Caco-2 (cell line): Measurements from ENCODE around the gene CLCA1. TPM values are rescaled to one million over a fixed set of nuclear protein-coding genes. Genes with fewer than 3 reads are reported as not detected.

ENCODE experiments used
- BruUV-seq: library from RNA; stranded (reverse); fragments of 400-500 nt; replicated peaks from 2 replicates; lab custom pipeline; 2021; lab: Mats Ljungman, UMichigan
- CTCF ChIA-PET: fragments of 300-600 bp; sonication (Branson Sonifier 250); formaldehyde crosslinking; loops from one replicate; lab custom pipeline; 2022; ENCODE audit warnings: antibody characterized with exemption; lab: Charles Lee
- POLR2A ChIA-PET: fragments of 300-600 bp; sonication (Branson Sonifier 250); formaldehyde crosslinking; loops from one replicate; lab custom pipeline; 2022; ENCODE audit warnings: antibody characterized with exemption; lab: Charles Lee
- DNase-seq, 2 experiments: peaks; one replicate each; pipeline versions ENCODE4 v3.0.0 to v3.0.0-alpha.2; 2020 to 2022
- H3K27me3 ChIP-seq: replicated peaks from 2 replicates; pipeline ENCODE4 v1.6.0; 2011; ENCODE audit warnings: low read length; ENCODE audit not compliant: control insufficient read depth, insufficient read depth
- H3K36me3 ChIP-seq: 2 replicates; pipeline ENCODE4 v1.5.1; 2011; ENCODE audit warnings: low read length; ENCODE audit not compliant: control insufficient read depth, insufficient read depth
- H3K4me1 ChIP-seq: fragments of 250-450 bp; sonication (Bioruptor Pico); 2 replicates; pipeline ENCODE4 v1.5.1; 2020; ENCODE audit warnings: mild to moderate bottlenecking
- H3K4me3 ChIP-seq: 2 replicates; pipeline ENCODE4 v1.5.1; 2011; ENCODE audit warnings: low read depth, mild to moderate bottlenecking, control low read depth, low read length
- H3K9me3 ChIP-seq: fragments of 250-450 bp; sonication (Bioruptor Pico); 2 replicates; pipeline ENCODE4 v1.5.1; 2020; ENCODE audit warnings: mild to moderate bottlenecking, moderate library complexity
- H3K27ac Mint-ChIP-seq: one replicate; pipeline ENCODE4 v1.8.0; 2022; ENCODE audit warnings: mixed read lengths; ENCODE audit not compliant: unreplicated experiment
- H3K27me3 Mint-ChIP-seq: one replicate; pipeline ENCODE4 v1.8.0; 2022; ENCODE audit warnings: mixed read lengths; ENCODE audit not compliant: insufficient read depth, unreplicated experiment
- H3K36me3 Mint-ChIP-seq: one replicate; pipeline ENCODE4 v1.8.0; 2022; ENCODE audit warnings: mild to moderate bottlenecking, mixed read lengths; ENCODE audit not compliant: insufficient read depth, unreplicated experiment
- H3K4me1 Mint-ChIP-seq: one replicate; pipeline ENCODE4 v1.8.0; 2022; ENCODE audit warnings: low read depth, mixed read lengths; ENCODE audit not compliant: unreplicated experiment
- H3K4me3 Mint-ChIP-seq: one replicate; pipeline ENCODE4 v1.8.0; 2022; ENCODE audit warnings: mild to moderate bottlenecking, moderate library complexity, mixed read lengths; ENCODE audit not compliant: unreplicated experiment
- H3K9me3 Mint-ChIP-seq: one replicate; pipeline ENCODE4 v1.8.0; 2022; ENCODE audit warnings: mixed read lengths; ENCODE audit not compliant: unreplicated experiment
- CTCF ChIP-seq, 2 experiments: fragments of 200-600 bp in 1 of 2; IDR thresholded peaks; 1 replicate in 1 of 2; 2 replicates in 1 of 2; pipeline versions ENCODE4 v1.5.1 to v1.8.0; 2011 to 2022; ENCODE audit warnings: antibody characterized with exemption in 1 of 2, control low read depth in 1 of 2, inconsistent platforms in 1 of 2, low read depth in 1 of 2, low read length in 1 of 2, mild to moderate bottlenecking in 1 of 2, moderate library complexity in 1 of 2; ENCODE audit not compliant: insufficient read depth in 1 of 2, severe bottlenecking in 1 of 2, unreplicated experiment in 1 of 2
- intact Hi-C: fragments of 100-400 bp; cut with micrococcal nuclease; formaldehyde crosslinking; loops from one replicate; pipeline ENCODE4 v1.10.0; 2022; ENCODE audit not compliant: unreplicated experiment
- total RNA-seq: library from RNA; stranded (reverse); gene quantifications from 2 replicates; pipeline ENCODE4 v1.2.3, GENCODE V29; 2022

CLCA1 gene
- total RNA-seq, 1 experiment from 2014 or later = not detected

DNA sequence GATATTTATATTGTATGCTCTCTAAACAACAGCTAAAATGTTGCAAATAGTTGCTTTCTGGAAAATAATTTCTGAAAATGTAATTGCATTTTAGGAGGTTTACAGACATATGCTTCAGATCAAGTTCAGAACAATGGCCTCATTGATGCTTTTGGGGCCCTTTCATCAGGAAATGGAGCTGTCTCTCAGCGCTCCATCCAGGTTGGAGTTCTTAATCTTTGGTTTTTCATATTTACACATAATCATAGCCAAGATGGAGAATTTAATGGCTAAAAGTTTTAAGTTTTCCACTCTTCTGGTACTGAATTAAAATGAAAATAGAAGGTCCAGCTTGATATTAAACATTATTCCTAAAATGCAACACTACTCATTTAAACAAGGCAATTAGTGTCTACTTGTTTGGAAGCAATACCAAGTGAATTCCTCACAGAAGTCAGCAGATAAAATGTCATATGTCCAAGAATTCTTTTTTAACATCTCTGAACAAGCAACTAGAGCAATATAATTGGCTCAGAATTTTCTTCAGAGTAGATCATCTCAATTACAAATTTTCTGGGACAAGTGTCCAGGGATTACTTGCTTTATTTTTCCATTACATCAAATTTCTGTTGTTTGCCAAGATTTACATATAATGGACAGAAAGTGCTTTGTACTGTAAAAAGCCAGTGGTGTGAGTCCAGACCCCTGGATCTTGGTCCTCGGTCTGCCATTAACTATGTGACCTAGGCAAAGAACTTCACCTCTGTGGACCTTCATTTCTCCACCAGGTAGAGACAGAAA lies 22.6 kb downstream of the CLCA1 start:
- no peaks in the 10 kb centered on the region for H3K4me1 Mint-ChIP-seq
- H3K9me3 Mint-ChIP-seq = no peaks in the 10 kb centered on the region
- no peaks in the 10 kb centered on the region for H3K27me3 ChIP-seq
- no TSS peak for BruUV-seq
- no peak overlapping the region for H3K27ac Mint-ChIP-seq
- no peaks in the 10 kb centered on the region for H3K27me3 Mint-ChIP-seq
- no peak overlapping the region for H3K4me3 Mint-ChIP-seq
- H3K4me1 ChIP-seq = no peaks in the 10 kb centered on the region
- H3K4me3 ChIP-seq = no peak overlapping the region
- ChIA-PET CTCF (no interaction called here), POLR2A (no interaction called here)
- no peaks in the 10 kb centered on the region for H3K36me3 Mint-ChIP-seq
- TF ChIP-seq CTCF (IDR thresholded peaks at IDR 0.05; ENCODE audit: insufficient read depth in 1 of 2, low read depth in 1 of 2, low read length in 1 of 2, severe bottlenecking in 1 of 2, unreplicated experiment in 1 of 2) = no peak
- intact Hi-C loops = no loop called here
- no peak for DNase-seq
- no peaks in the 10 kb centered on the region for H3K36me3 ChIP-seq
- no peaks in the 10 kb centered on the region for H3K9me3 ChIP-seq

GRCh38 chr1:86498281-86498680 lies 29.6 kb downstream of the CLCA1 start:
- H3K27me3 Mint-ChIP-seq = no peaks in the 10 kb centered on the region
- no peak overlapping the region for H3K4me3 Mint-ChIP-seq
- no peak overlapping the region for H3K4me3 ChIP-seq
- no TSS peak for BruUV-seq
- TF ChIP-seq CTCF (IDR thresholded peaks at IDR 0.05; ENCODE audit: insufficient read depth in 1 of 2, low read depth in 1 of 2, low read length in 1 of 2, severe bottlenecking in 1 of 2, unreplicated experiment in 1 of 2) = no peak
- H3K9me3 ChIP-seq = no peaks in the 10 kb centered on the region
- H3K27ac Mint-ChIP-seq = no peak overlapping the region
- H3K36me3 ChIP-seq = no peaks in the 10 kb centered on the region
- H3K27me3 ChIP-seq = no peaks in the 10 kb centered on the region
- ChIA-PET CTCF (no interaction called here), POLR2A (no interaction called here)
- no peaks in the 10 kb centered on the region for H3K36me3 Mint-ChIP-seq
- H3K4me1 Mint-ChIP-seq = no peaks in the 10 kb centered on the region
- no peak for DNase-seq
- intact Hi-C loops = no loop called here
- H3K9me3 Mint-ChIP-seq = no peaks in the 10 kb centered on the region
- H3K4me1 ChIP-seq = peaks cover 4% of the 10 kb centered on the region; the same call in 1 of the 2 replicates

DNA sequence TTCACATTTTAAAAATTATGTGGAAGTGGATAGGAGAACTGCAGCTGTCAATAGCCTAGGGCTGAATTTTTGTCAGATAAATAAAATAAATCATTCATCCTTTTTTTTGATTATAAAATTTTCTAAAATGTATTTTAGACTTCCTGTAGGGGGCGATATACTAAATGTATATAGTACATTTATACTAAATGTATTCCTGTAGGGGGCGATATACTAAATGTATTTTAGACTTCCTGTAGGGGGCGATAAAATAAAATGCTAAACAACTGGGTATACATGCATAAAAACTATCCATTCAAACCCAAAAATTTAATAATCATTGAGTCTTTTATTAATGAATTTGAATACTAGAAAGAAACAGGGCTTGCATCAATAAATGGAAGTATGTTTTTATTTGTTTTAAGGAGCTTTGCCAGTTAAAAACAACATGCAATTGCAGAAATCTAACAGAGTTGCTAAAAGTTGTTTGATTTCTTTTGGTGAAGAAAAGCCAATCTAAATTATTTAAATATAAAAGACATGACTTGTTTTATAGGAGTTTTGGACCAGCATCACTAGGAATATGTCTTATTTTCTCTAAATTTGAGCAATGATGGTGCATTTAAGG lies 31.4 kb downstream of the CLCA1 start:
- POLR2A ChIA-PET = no interaction called here
- BruUV-seq = no TSS peak
- no peak overlapping the region for H3K4me3 ChIP-seq
- Mint-ChIP-seq H3K4me3 (no peak overlapping the region), H3K27ac (no peak overlapping the region), H3K9me3 (no peaks in the 10 kb centered on the region), H3K36me3 (no peaks in the 10 kb centered on the region), H3K27me3 (no peaks in the 10 kb centered on the region), H3K4me1 (no peaks in the 10 kb centered on the region)
- intact Hi-C loops = loop anchor here (5.0 kb wide), 3 partner anchors 82 to 467 kb away; no protein-coding TSS in a partner anchor
- no peaks in the 10 kb centered on the region for H3K36me3 ChIP-seq
- CTCF ChIA-PET = no interaction called here
- no peaks in the 10 kb centered on the region for H3K9me3 ChIP-seq
- no peaks in the 10 kb centered on the region for H3K27me3 ChIP-seq
- peak; percentile 74 for TF ChIP-seq CTCF (IDR thresholded peaks at IDR 0.05; ENCODE audit: insufficient read depth in 1 of 2, low read depth in 1 of 2, low read length in 1 of 2, severe bottlenecking in 1 of 2, unreplicated experiment in 1 of 2)
- DNase-seq = no peak
- peaks cover 10% of the 10 kb centered on the region; the same call in 1 of the 2 replicates for H3K4me1 ChIP-seq
